Measurements from ENCODE around the gene EVL.
"Not testable (repeated sequence)": the region's sequence is repeated elsewhere in the genome, so short reads cannot be mapped to it uniquely, and the experiment has no call there.

EVL gene

GRCh38 chr14:100020629-100021028 lies 44.6 kb upstream of the EVL start:
- in situ Hi-C loops (cut with HindIII; ENCODE audit: low pct_ligation_motif_present, low sequenced_read_pairs): no loop called here
- no peak for TF ChIP-seq CTCF (IDR thresholded peaks at IDR 0.05; ENCODE audit: low read depth, low read length, missing control alignments)
- no peaks in the 10 kb centered on the region for H3K27me3 ChIP-seq (replicated peaks)

GRCh38 chr14:100022772-100023451 lies 42.3 kb upstream of the EVL start:
- no peak overlapping the region for H3K27ac ChIP-seq
- no peaks in the 10 kb centered on the region for H3K36me3 ChIP-seq (replicated peaks)
- no peaks in the 10 kb centered on the region for H3K27me3 ChIP-seq (replicated peaks)
- H3K4me3 ChIP-seq (ENCODE audit: low read depth, low read length): no peak overlapping the region
- TF ChIP-seq CTCF (IDR thresholded peaks at IDR 0.05; ENCODE audit: low read depth, low read length, missing control alignments): no peak
- DNase-seq: no peak
- in situ Hi-C loops (cut with HindIII; ENCODE audit: low pct_ligation_motif_present, low sequenced_read_pairs): no loop called here

More at GRCh38 chr14:100020629-100021028, 44.6 kb upstream of the EVL start:
- Histone ChIP-seq H3K4me3 (ENCODE audit: low read depth, low read length) (no peak overlapping the region), H3K36me3 (replicated peaks) (no peaks in the 10 kb centered on the region), H3K27ac (no peak overlapping the region)
- DNase-seq: no peak

GRCh38 chr14:100025111-100025510 lies 40.1 kb upstream of the EVL start:
- TF ChIP-seq CTCF (IDR thresholded peaks at IDR 0.05; ENCODE audit: low read depth, low read length, missing control alignments): peak; percentile 61

GRCh38 chr14:100027771-100028490 lies 37.3 kb upstream of the EVL start:
- Histone ChIP-seq H3K36me3 (replicated peaks) (no peaks in the 10 kb centered on the region), H3K4me3 (ENCODE audit: low read depth, low read length) (no peak overlapping the region), H3K27me3 (replicated peaks) (no peaks in the 10 kb centered on the region), H3K27ac (peak overlapping the region; percentile 96)
- in situ Hi-C loops (cut with HindIII; ENCODE audit: low pct_ligation_motif_present, low sequenced_read_pairs): no loop called here
- TF ChIP-seq CTCF (IDR thresholded peaks at IDR 0.05; ENCODE audit: low read depth, low read length, missing control alignments): no peak
- peak; percentile 68 for DNase-seq

More at GRCh38 chr14:100025111-100025510, 40.1 kb upstream of the EVL start:
- H3K27ac ChIP-seq: no peak overlapping the region
- no peak overlapping the region for H3K4me3 ChIP-seq (ENCODE audit: low read depth, low read length)
- DNase-seq: no peak
- no peaks in the 10 kb centered on the region for H3K27me3 ChIP-seq (replicated peaks)
- in situ Hi-C loops (cut with HindIII; ENCODE audit: low pct_ligation_motif_present, low sequenced_read_pairs): no loop called here
- no peaks in the 10 kb centered on the region for H3K36me3 ChIP-seq (replicated peaks)

GRCh38 chr14:100028990-100029677 lies 36.1 kb upstream of the EVL start:
- in situ Hi-C loops (cut with HindIII; ENCODE audit: low pct_ligation_motif_present, low sequenced_read_pairs): no loop called here
- Histone ChIP-seq H3K36me3 (replicated peaks) (no peaks in the 10 kb centered on the region), H3K4me3 (ENCODE audit: low read depth, low read length) (no peak overlapping the region), H3K27me3 (replicated peaks) (no peaks in the 10 kb centered on the region), H3K27ac (peak overlapping the region; percentile 96)
- peak; percentile 17 for TF ChIP-seq CTCF (IDR thresholded peaks at IDR 0.05; ENCODE audit: low read depth, low read length, missing control alignments)
- DNase-seq: peak; percentile 61

GRCh38 chr14:100030006-100030405 lies 35.2 kb upstream of the EVL start:
- H3K27me3 ChIP-seq (replicated peaks); DNase-seq; in situ Hi-C loops (cut with HindIII; ENCODE audit: low pct_ligation_motif_present, low sequenced_read_pairs); H3K36me3 ChIP-seq (replicated peaks); H3K4me3 ChIP-seq (ENCODE audit: low read depth, low read length): not testable (repeated sequence)
- H3K27ac ChIP-seq: peak overlapping the region; percentile 96
